Glutamatergic neuron (in vitro differentiated cells): ENCODE measurements around the gene VOPP1. TPM values are rescaled to one million over a fixed set of nuclear protein-coding genes. Genes with fewer than 3 reads are reported as not detected.

Experiments
- DNase-seq: peaks from one replicate; pipeline ENCODE4 v3.0.0; 2022
- H3K27ac Mint-ChIP-seq: one replicate; pipeline ENCODE4 v1.8.0; 2020; ENCODE audit warnings: mild to moderate bottlenecking, mixed read lengths, inconsistent platforms; ENCODE audit not compliant: unreplicated experiment
- H3K27me3 Mint-ChIP-seq: one replicate; pipeline ENCODE4 v1.8.0; 2020; ENCODE audit warnings: mild to moderate bottlenecking, moderate library complexity, mixed read lengths, inconsistent platforms; ENCODE audit not compliant: unreplicated experiment
- H3K36me3 Mint-ChIP-seq: one replicate; pipeline ENCODE4 v1.8.0; 2020; ENCODE audit warnings: mild to moderate bottlenecking, mixed read lengths, inconsistent platforms; ENCODE audit not compliant: unreplicated experiment
- H3K4me1 Mint-ChIP-seq: one replicate; pipeline ENCODE4 v1.8.0; 2020; ENCODE audit warnings: mild to moderate bottlenecking, low read depth, mixed read lengths, inconsistent platforms; ENCODE audit not compliant: unreplicated experiment
- H3K4me3 Mint-ChIP-seq: one replicate; pipeline ENCODE4 v1.8.0; 2020; ENCODE audit warnings: mild to moderate bottlenecking, mixed read lengths, inconsistent platforms; ENCODE audit not compliant: unreplicated experiment
- H3K9me3 Mint-ChIP-seq: one replicate; pipeline ENCODE4 v1.8.0; 2020; ENCODE audit warnings: mild to moderate bottlenecking, moderate library complexity, mixed read lengths, inconsistent platforms; ENCODE audit not compliant: unreplicated experiment
- total RNA-seq: library from RNA; stranded (reverse); fragmentation: NEBNext Ultra II Directional; extraction: Animal tissue kit (Norgen Biotek cat#: 25700); gene quantifications from one replicate; pipeline ENCODE4 v1.2.1, GENCODE V29; 2021; ENCODE audit not compliant: unreplicated experiment
- TF ChIP-seq, protein P1 (sequence below): fragments of 200-600 bp; sonication (generic); IDR thresholded peaks from one replicate; pipeline ENCODE4 v1.5.0; 2021; ENCODE audit not compliant: partially characterized antibody, unreplicated experiment

Gene VOPP1
- total RNA-seq, 1 donor from 2014 or later = 30.6 TPM

DNA sequence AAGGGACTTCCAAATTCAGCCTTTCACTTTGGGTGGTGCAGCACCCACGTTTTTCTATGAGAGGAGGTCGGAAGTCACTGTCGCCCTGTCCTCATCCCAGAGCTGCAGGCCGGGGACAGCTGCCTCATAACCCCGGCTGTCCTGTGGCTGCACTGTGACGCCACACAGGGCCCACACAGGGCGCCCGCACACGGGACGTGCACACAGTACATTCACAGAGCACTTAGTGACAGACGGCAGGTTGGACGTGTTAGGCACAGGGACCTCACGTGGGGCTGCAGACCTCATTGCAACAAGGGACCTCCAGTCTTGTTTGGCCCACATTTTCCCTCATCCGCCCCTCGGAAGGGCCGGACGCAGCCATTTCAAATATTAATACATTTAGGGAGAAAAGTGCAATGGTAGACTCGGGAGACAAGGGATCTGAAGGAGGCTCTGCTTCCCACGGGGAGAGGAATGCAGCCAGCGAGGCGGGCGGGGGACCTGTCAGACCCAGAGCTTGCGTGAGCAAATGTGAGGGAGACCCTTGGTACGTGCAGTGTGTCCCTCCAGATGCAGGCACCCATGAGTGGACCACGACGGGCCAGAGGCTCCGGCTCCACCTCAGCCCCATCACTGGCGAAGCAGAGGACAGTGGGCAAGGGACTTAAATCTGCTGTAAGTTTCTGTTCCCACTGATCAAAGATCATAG, 86.7 kb downstream of the VOPP1 start:
- H3K36me3 Mint-ChIP-seq = peaks cover 4% of the 10 kb centered on the region
- TF ChIP-seq, protein P1, sequence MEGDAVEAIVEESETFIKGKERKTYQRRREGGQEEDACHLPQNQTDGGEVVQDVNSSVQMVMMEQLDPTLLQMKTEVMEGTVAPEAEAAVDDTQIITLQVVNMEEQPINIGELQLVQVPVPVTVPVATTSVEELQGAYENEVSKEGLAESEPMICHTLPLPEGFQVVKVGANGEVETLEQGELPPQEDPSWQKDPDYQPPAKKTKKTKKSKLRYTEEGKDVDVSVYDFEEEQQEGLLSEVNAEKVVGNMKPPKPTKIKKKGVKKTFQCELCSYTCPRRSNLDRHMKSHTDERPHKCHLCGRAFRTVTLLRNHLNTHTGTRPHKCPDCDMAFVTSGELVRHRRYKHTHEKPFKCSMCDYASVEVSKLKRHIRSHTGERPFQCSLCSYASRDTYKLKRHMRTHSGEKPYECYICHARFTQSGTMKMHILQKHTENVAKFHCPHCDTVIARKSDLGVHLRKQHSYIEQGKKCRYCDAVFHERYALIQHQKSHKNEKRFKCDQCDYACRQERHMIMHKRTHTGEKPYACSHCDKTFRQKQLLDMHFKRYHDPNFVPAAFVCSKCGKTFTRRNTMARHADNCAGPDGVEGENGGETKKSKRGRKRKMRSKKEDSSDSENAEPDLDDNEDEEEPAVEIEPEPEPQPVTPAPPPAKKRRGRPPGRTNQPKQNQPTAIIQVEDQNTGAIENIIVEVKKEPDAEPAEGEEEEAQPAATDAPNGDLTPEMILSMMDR = no peak
- H3K9me3 Mint-ChIP-seq = peaks cover 3% of the 10 kb centered on the region
- DNase-seq = no peak
- H3K27ac Mint-ChIP-seq = no peak overlapping the region
- peaks cover 11% of the 10 kb centered on the region for H3K4me1 Mint-ChIP-seq
- H3K27me3 Mint-ChIP-seq = no peaks in the 10 kb centered on the region
- H3K4me3 Mint-ChIP-seq = no peak overlapping the region

DNA sequence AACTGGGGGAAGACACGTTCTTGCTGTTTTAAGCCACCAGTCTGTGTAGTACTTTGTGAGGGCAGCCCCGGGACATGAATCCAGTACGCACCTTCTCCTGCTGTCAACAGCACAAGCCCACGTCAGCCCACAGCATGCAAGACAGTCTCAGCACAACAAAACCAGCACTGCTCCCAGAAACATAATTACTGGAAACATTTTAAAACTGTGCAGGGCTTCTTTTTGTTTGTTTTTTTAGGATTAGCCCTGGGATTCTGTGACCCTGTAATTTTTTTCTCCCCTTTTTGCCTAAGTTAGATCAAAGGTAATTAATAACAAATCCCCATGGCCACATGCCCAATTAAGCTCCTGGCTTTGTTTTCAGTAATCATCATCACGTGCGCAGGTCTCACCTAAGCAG, 87.5 kb downstream of the VOPP1 start:
- Mint-ChIP-seq H3K27ac (no peak overlapping the region), H3K27me3 (no peaks in the 10 kb centered on the region), H3K9me3 (peaks cover 3% of the 10 kb centered on the region), H3K4me1 (peaks cover 7% of the 10 kb centered on the region), H3K36me3 (peaks cover 5% of the 10 kb centered on the region), H3K4me3 (no peak overlapping the region)
- no peak for DNase-seq
- TF ChIP-seq, protein P1 = no peak

DNA sequence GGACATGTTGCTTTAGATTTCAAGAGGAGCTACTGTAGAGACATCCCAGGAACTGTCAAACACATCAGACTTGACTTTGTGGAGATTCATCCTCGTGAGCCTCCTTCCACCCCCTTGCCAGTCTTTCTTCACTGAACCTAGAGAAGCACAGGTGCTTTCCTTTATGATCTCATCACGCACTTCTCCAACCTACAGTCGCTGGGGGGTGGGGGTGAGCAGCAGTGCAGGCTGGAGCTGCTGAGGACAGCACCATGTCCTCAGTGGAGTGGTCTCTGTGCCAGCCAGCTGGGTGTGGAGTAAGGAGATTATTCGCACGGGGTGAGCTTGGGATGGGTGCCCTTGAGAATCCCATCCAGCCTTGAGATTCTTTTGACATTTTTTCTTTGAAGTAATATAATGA, 88.1 kb downstream of the VOPP1 start:
- peaks cover 3% of the 10 kb centered on the region for H3K9me3 Mint-ChIP-seq
- TF ChIP-seq, protein P1 = no peak
- H3K36me3 Mint-ChIP-seq = peaks cover 5% of the 10 kb centered on the region
- no peak overlapping the region for H3K27ac Mint-ChIP-seq
- no peaks in the 10 kb centered on the region for H3K27me3 Mint-ChIP-seq
- H3K4me3 Mint-ChIP-seq = no peak overlapping the region
- DNase-seq = no peak
- H3K4me1 Mint-ChIP-seq = peaks cover 2% of the 10 kb centered on the region

DNA sequence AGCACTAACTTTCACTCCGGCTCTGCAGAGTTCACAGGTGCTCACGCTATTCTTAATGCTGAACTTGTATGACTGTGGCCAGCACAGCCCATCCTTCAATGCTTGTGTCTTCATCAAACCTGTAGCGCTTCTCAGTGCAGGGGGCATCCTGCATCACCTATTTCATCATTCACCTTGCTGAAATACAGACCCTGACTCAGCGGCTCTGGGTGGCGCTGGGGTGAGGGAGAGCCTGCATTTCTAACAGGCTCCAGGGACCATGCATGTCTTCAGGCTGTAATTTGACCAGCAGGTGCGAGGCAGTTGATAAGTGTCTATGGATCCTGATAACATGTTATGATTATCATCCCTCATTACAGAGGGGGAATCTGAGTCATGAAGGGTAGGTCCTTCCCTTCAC, 89.3 kb downstream of the VOPP1 start:
- peaks cover 5% of the 10 kb centered on the region for H3K36me3 Mint-ChIP-seq
- peaks cover 3% of the 10 kb centered on the region for H3K9me3 Mint-ChIP-seq
- TF ChIP-seq, protein P1 = no peak
- H3K27me3 Mint-ChIP-seq = no peaks in the 10 kb centered on the region
- no peak overlapping the region for H3K27ac Mint-ChIP-seq
- no peak overlapping the region for H3K4me3 Mint-ChIP-seq
- DNase-seq = no peak
- H3K4me1 Mint-ChIP-seq = peaks cover 6% of the 10 kb centered on the region

DNA sequence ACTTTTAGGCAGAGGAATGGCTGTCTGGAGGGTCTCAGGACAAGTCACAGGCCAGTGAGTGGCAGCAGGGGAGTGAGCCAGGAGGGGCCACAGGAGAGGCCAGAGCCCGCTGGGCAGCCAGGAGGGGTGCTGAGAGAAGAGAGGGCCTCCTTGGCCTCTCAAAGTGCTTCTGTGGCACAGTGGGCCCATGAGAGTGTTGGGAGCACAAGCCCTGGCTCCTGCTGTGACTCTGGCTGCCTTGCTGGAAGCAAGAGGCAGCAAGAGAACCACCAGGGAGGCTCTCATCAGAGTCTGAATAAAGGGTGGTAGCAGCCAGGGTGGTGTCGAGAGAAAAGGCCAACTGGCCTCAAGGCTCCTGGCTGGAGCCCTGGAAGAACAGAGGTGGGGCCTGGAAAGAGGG, 91.1 kb downstream of the VOPP1 start:
- H3K4me1 Mint-ChIP-seq = peaks cover 10% of the 10 kb centered on the region
- H3K27ac Mint-ChIP-seq = no peak overlapping the region
- H3K4me3 Mint-ChIP-seq = no peak overlapping the region
- TF ChIP-seq, protein P1 = no peak
- DNase-seq = no peak
- H3K36me3 Mint-ChIP-seq = peaks cover 9% of the 10 kb centered on the region
- H3K27me3 Mint-ChIP-seq = no peaks in the 10 kb centered on the region
- H3K9me3 Mint-ChIP-seq = peaks cover 3% of the 10 kb centered on the region
